OCI-M2 (cell line): ENCODE results near the gene ELAVL3.
A peak's percentile ranks its signal among the peaks of the same experiment; 100 is the strongest.

Source experiments
- DNase-seq: peaks from one replicate; lab custom pipeline; 2025; ENCODE audit not compliant: unreplicated experiment; lab: John Stamatoyannopoulos, UW

The ELAVL3 gene

DNA sequence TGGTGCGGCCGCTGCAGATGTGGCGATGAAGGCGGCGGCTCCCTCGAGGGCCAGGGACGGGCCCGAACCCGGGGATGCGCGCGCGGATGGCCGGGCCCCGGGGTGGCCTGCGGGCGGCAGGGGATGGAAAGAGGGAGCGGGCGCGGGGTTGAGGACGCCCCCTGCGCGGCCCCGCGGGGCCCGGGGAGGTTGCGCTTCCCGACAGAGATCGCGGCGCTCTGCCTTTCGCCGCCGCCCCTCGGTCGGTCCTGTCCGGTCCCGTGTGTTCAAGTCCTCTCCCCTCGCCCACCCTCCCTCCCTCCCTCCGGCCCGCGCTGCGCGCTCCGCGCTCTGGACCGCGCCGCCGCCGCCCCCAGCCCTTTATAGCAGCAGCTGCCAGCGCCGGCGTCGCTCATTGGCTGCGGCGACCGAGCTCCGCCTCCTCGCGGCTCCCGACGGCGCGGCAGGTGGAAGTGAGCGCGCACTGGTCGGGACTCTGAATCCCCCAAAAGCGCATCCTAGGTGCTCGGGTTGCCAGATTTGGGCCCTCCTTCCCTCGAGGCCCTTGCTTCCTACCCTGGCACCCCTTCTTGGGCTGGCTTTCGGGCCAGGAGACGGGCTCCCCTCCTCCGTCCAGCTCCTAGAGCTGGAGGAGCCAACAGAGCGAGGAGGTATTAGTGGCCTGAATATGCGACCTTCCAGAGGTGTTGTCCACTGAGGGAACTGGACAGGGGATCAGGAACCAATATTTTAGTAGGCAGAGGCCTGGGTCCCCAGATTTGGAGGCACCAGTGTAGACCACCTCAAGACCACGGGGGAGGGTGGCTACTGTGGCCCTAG lies at the start of gene ELAVL3:
TSS of gene ELAVL3 (minus strand) at position 332 of the 819 bp plus-strand sequence. CDS start 438 bp downstream, outside the sequence.
- DNase-seq: no peak

GRCh38 chr19:11530432-11530831 lies 49.6 kb upstream of the ELAVL3 start:
- DNase-seq: no peak

DNA sequence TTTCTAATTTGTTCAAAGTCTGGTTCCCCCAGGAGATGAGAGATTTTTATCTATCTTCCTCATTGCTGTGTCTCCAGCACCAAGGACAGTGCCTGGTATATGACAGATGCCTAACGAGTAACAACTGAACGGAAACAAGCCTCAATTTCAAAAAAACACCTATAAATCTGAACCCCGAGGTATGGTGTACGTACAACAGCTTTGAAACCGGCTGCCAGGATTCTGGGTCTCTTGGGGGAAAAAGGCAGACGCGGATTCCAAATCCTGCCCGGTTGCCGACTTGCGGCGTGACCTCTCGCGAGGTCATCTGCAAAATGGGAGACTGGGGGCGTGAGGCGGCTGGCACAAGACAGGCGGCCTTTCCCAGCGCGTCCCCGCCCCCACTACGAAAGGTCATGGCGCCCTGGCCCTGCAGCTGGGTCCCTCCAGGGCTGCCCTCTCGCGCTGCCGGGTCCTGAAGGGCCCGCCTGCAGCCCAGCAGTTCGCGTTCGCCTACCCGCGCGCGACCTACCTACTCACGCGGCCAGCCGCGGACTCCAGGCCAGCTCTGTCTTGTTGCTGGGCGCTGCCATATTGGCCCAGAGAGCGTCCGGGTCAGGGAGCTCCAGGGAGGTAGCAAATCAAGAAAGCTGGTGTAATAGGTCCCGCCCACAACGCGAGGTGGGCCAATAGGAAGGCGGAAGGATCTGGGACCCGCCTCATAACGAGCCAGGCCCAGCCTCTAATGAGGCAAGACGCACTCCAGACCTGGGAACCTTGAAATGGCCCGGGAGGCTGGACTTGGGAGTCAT lies 47.9 kb upstream of the ELAVL3 start, which contains the start of gene ECSIT:
TSS of gene ECSIT (minus strand) at position 584 of the 791 bp plus-strand sequence. CDS start 9,964 bp downstream, outside the sequence.
- peak; percentile 100 for DNase-seq

GRCh38 chr19:11519138-11519537 lies 38.3 kb upstream of the ELAVL3 start:
- DNase-seq: no peak

GRCh38 chr19:11513946-11514345 lies 33.1 kb upstream of the ELAVL3 start:
- DNase-seq: no peak

DNA sequence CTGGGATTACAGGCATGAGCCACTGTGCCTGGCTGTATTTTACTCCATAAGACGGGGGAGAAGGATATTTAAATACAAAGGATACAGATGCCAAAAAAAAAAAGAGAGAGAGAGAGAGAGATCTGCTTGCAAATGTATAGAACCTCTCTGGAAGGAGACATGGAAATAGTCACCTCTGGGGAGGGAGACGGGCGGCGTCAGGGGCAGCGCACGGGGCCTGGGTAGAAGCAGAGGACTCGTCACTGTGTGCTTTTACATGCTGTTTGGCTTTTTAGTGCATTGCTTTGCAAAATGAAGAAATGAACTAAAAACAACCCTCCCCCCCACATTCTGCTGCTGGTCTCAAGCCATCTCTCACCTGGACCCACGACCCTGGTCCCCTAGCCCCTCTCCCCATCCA lies 29.6 kb upstream of the ELAVL3 start:
- DNase-seq: no peak

DNA sequence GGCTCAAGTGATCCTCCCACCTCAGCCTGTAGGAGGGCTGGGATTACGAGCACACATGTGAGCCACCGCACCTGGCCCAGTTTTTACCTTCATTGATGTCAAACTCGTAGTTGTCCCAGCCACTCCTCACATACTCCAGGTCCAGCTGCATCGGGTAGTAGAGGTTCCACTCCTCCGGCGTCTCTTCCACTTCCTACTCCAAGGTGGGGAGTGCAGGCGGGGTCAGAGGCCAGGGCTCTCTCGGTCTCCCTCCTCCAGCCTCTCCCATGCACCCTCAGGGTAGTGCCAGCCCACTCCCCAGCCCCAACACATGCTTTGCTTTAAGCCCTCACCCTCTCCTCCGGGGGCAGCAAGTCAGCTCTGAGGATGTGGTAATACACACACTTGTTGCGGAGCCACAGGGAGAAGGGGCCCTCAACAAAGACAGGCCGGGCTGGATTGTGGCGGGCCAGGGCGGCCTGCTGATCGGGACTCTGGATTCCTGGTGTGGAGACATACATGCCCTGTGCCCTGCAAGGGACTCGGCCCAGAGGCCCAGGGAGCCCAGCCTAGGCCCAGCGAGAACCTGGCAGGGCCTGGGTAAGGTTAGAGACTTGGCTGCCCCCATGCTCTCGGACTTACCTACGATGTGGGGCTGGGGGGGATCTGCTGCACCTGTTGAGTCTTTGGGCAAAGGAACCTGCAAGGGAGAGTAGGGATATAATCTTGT lies 26.7 kb upstream of the ELAVL3 start:
- DNase-seq: no peak

DNA sequence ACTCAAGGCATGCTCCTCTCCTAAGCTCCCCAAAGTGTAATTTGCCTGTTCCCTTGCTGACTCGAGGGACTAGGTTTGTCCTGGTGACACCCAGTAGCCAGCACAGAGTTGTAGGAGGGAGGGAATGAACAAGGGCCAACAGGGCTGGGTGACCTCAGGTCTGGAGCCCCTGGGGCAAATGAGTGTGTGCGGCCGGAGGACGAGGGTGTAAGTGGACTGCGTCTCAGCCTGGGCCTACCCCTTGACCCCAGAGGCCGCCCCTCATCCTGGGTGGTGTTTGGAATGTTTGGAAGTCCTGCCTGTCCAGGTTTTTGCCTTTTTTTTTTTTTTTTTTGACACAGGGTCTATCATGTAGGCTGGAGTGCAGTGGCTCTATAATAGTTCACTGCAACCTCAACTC lies 26.1 kb upstream of the ELAVL3 start:
- no peak for DNase-seq

DNA sequence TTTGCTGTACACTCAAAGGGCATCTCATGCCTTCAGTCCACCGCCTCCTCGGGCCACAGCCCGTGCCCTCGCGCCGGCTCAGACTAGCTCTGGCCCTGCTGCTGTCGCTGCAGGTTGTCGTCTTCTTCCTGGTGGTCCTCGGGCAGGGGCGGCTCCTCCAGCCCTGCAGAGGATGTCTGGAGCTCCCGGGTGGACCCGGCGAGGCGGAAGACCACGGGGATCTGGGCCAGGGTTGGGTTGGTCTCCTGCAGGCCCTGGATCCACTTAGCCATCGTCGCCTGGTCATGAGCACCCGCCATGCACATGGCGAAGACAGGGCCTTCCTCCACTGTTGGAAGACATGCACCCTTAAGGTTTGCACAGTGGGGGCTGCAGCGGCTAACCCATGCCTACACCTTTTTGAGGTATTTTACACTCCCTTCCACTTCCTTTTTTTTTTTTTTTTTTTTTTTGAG lies 25.3 kb upstream of the ELAVL3 start:
- no peak for DNase-seq

DNA sequence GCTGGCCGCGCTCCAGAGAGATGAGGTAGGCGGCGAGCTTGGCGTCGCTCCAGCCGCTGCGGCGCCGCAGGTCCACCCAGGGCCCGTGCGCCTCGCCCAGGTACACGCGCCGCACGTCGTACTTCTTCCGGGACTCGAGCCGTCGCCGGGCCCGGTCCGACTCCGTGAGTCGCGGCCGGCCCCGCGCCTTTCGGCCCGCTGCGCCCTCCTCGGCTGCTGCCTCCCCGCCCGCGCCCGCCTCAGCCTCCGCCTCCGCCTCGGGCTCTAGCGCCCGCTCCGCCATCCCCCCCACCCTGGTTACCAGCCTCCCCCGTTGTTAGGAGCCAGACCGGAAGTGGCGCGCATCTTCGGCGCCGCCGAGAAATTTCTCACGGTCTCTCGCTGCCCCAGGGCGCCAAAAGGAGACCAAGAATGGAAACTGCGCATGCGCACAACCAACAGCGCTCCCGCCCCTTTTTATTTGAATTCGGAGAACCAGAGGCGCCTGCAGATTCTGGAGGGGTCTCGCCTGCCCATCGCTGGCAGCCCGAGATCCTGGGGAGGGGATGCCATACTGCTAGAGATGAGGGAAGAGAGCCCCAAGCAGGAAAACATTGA lies 24.8 kb upstream of the ELAVL3 start, which contains the start of gene ZNF653:
TSS of gene ZNF653 (minus strand) at position 336 of the 597 bp plus-strand sequence. CDS start at position 283, 53 bp downstream.
- peak; percentile 99 for DNase-seq

DNA sequence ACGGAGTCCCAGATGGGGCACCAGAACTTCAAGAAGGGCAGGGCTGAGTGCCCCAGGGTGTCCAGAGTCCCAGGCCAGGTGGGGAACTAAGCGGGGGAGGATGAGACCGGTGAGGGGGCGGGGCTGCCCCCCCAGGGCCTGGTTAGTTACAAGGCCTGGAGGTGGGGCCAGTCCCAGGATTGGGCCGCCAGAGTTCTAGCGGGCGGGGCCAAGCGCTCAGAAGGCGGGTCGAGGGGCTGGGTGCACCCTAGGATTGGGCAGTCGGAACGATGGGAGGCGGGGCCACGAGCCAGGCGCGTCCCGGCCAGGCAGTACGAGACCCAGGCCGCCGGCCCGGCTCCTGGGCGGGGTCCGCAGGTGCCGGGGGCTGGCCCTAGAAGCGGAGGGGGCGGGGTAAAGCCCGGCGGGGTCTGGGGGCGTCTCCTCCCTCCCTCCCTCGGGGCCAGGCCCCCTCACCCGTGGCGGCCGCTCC lies 24.2 kb upstream of the ELAVL3 start:
- peak; percentile 99 for DNase-seq

GRCh38 chr19:11504502-11505031 lies 23.7 kb upstream of the ELAVL3 start:
- no peak for DNase-seq

GRCh38 chr19:11499890-11500420 lies 19.1 kb upstream of the ELAVL3 start:
- DNase-seq: no peak

- DNase-seq: no peak
These were observed 18.4 kb upstream of the ELAVL3 start for GRCh38 chr19:11499220-11499726.

DNA sequence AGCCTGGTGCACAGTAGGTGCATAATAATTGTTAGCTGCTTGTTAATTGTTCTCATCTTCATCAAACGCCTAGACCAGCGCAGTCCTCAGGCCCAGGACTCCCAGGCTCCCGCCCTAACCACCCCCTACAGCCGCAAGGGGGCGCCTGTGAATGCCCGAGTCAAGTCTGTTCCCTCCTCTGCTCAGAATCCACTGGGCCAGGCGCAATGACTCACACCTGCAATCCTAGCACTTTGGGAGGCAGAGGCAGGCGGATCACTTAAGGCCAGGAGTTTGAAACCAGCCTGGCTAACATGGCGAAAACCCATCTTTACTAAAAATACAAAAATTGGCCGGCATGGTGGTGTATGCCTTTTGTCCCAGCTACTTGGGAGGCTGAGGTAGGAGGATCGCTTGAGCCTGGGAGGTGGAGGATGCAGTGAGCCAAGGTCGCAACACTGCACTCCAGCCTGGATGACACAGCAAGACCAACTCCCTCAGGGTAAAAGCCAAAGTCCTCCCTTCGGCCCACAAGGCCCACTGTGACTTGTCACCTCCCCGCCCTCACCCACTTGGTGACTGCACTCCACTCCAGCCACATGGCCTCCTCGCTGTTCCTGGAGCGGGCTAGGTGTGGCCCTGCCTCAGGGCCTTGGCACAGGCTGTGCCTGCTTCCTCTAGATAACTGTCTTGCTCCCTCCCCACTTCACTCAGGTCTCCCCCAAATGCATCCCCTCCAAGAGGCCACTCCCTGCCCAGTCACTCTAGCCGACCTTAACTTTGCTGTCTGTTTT lies 15.7 kb upstream of the ELAVL3 start:
- DNase-seq: no peak

- no peak for DNase-seq
These were observed 15.0 kb upstream of the ELAVL3 start for GRCh38 chr19:11495885-11496284.

DNA sequence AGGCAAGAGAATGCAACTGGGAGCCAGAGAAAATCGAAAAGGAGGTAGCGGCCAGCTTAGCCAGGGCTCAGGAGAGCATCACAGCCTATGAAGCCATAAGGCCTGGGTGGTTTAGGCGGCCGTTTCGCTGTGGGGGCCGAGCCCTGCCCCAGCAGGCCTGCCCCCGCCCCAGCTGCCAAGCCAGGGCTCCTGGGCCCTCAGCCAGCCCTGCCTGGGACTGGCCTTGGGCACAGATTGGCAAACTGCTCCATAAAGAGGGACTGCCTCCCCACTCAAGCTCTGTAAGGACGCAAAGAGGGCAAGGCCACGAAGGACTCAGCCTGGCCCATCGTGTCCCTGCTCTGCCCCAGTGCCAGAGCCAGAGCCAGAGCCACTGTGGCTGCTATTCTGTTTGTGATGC lies 14.6 kb upstream of the ELAVL3 start:
- no peak for DNase-seq

- no peak for DNase-seq
These were observed 13.9 kb upstream of the ELAVL3 start for GRCh38 chr19:11494634-11495285.

- no peak for DNase-seq
These were observed 8.5 kb upstream of the ELAVL3 start for GRCh38 chr19:11489378-11489777.
